GM12873 (cell line): ENCODE data around the gene TFAP2E.

ENCODE experiments used
- CTCF ChIP-seq: IDR thresholded peaks from 2 replicates; pipeline ENCODE4 v1.5.1; 2012; ENCODE audit warnings: low read depth, mild to moderate bottlenecking, moderate library complexity, low read length, control low read depth; ENCODE audit not compliant: insufficient read depth; ENCODE audit errors: missing control alignments

Gene TFAP2E

GRCh38 chr1:35573198-35574124 is at the start of gene TFAP2E:
TSS of gene TFAP2E (plus strand) at chr1:35573314. CDS start at chr1:35573578, 264 bp downstream.
- TF ChIP-seq CTCF = no peak

GRCh38 chr1:35524106-35524505 is 49.0 kb upstream of the TFAP2E start:
- TF ChIP-seq CTCF = no peak

- no peak for TF ChIP-seq CTCF
Measured at GRCh38 chr1:35530168-35530567, 42.9 kb upstream of the TFAP2E start.

- TF ChIP-seq CTCF = no peak
Measured at GRCh38 chr1:35530946-35531345, 42.2 kb upstream of the TFAP2E start.

GRCh38 chr1:35531368-35531767 is 41.7 kb upstream of the TFAP2E start:
- no peak for TF ChIP-seq CTCF

- no peak for TF ChIP-seq CTCF
Measured at GRCh38 chr1:35532497-35533223, 40.5 kb upstream of the TFAP2E start.

GRCh38 chr1:35533586-35533985 is 39.5 kb upstream of the TFAP2E start:
- TF ChIP-seq CTCF = no peak
